ENCODE data around the gene BICRAL.

BICRAL gene

DNA sequence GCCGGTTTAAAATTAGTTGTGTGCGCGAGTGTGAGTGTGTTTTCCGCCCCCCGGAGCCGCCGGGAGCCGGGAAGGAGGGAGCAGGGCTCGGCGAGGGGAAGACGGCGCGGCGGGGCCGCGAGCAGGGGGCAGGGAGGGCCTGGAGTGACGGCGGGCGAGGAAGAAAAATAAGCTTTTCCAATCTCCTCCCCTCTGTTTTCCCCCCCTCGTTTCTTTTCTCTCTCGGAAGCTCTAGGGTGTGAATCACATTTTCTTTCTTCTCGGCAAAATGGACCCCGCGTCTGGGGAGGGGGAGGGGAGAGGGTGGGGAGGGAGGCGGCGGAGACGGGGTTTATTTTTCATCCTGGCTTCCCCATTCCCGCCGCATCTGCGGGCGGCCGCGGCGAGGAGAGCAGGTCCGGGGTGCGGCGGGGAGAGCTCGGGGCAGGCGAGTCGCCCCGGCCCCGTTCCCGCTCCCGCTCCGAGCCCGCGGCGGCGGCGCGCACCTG, 881 bp downstream of the BICRAL start:
- ChIA-PET POLR2A (interaction anchor here (0.7 to 3.4 kb wide), 9 partner anchors 12 to 218 kb away, joined by 3 to 26 read pairs (median 4); partner anchors contain the start of genes RPL7L1 and TBCC), CTCF (interaction anchor here (1.2 kb wide), 1 partner anchor 121 kb away, joined by 4 read pairs; no protein-coding TSS in a partner anchor)
- DNase-seq (ENCODE audit: low read depth, low spot score): peak; percentile 58
- peak overlapping the region; percentile 76 for H3K4me3 ChIP-seq (ENCODE audit: low read depth, low read length)
- TF ChIP-seq, protein P1, sequence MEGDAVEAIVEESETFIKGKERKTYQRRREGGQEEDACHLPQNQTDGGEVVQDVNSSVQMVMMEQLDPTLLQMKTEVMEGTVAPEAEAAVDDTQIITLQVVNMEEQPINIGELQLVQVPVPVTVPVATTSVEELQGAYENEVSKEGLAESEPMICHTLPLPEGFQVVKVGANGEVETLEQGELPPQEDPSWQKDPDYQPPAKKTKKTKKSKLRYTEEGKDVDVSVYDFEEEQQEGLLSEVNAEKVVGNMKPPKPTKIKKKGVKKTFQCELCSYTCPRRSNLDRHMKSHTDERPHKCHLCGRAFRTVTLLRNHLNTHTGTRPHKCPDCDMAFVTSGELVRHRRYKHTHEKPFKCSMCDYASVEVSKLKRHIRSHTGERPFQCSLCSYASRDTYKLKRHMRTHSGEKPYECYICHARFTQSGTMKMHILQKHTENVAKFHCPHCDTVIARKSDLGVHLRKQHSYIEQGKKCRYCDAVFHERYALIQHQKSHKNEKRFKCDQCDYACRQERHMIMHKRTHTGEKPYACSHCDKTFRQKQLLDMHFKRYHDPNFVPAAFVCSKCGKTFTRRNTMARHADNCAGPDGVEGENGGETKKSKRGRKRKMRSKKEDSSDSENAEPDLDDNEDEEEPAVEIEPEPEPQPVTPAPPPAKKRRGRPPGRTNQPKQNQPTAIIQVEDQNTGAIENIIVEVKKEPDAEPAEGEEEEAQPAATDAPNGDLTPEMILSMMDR (IDR thresholded peaks at IDR 0.05; ENCODE audit: insufficient read depth, low read length, missing control alignments): no peak

DNA sequence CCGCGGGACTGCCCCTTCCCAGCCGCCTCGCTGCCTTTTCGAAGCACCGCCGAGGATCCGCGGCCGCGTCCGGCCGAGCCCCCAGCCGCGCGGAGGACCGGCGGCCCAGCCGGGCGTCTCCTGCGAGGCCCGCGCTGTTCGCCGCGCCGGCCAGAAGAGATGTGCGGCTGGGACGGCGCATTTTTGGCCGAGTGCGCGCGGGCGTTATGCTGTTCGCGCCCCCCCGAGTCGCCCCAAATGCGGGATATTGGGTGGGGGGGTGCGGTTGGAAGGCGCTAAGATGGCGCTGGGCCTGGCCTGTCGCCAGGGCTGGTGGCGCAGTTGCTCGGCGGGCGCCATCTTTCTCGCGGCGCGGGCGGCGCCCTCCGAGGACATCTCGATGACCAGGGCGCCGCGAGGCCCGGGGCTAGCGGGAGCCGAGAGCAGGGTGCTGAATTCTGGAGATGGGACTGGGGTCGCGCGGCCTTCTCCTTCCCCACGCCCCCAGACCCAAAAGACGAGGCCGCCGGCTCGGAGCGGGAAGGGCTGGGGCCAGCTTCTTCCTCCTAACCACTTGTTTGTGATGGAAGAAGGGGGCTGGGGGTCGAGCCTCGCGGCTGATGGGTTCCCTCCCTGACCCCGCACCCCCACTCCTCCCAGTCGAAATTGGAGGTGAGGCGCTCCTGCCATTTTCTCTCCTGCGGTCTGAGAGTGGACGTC, 1.5 kb downstream of the BICRAL start:
- H3K4me3 ChIP-seq (ENCODE audit: low read depth, low read length): peak overlapping the region; percentile 76
- CTCF ChIA-PET: interaction anchor here (1.2 kb wide), 1 partner anchor 121 kb away, joined by 4 read pairs; no protein-coding TSS in a partner anchor
- POLR2A ChIA-PET: interaction anchor here (0.7 to 3.4 kb wide), 7 partner anchors 13 to 91 kb away, joined by 3 to 26 read pairs (median 4); partner anchors contain the start of gene TBCC
- TF ChIP-seq, protein P1 (IDR thresholded peaks at IDR 0.05; ENCODE audit: insufficient read depth, low read length, missing control alignments): no peak
- DNase-seq (ENCODE audit: low read depth, low spot score): no peak

- H3K4me3 ChIP-seq (ENCODE audit: low read depth, low read length): peak overlapping the region; percentile 76
- TF ChIP-seq, protein P1 (IDR thresholded peaks at IDR 0.05; ENCODE audit: insufficient read depth, low read length, missing control alignments): no peak
- ChIA-PET POLR2A (interaction anchor here (0.6 kb wide), 1 partner anchor 79 kb away, joined by 3 read pairs; no protein-coding TSS in a partner anchor), CTCF (interaction anchor here (0.6 kb wide), 1 partner anchor 57 kb away, joined by 3 read pairs; no protein-coding TSS in a partner anchor)
- DNase-seq (ENCODE audit: low read depth, low spot score): no peak
Measured at GRCh38 chr6:42783876-42784642, 2.2 kb downstream of the BICRAL start.

DNA sequence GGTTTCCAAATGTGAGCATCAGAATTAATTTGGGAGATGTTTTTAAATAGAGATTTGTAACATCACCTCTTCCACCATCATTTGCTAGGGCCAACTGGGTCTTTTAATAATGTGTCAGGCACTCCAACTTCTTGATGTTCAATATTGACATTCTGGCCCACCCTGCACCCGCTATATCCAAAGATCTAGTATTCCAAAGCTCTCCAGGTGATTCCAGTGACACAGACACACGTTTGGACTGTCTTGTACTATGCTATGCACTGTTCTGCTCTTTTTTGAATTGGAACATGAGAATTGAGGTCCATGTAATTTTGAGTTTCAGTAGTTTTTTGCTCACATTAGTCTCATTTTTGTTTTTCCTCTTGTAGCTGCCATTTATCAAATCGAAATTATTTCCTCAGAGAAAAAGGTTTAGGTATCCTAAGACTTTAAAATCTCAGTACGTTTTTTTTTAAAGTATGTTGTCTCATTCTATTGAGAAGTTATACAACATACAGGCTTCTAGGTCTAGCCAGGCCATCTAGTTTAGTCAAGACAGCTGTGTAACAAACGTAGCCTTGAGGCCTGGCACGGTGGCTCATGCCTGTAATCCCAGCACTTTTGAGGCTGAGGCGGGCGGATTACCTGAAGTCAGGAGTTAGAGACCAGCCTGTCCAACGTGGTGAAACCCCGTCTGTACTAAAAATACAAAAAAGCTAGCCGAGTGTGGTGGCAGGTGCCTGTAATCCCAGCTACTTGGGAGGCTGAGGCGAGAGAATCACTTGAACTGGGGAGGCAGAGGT, 3.1 kb downstream of the BICRAL start:
- DNase-seq (ENCODE audit: low read depth, low spot score): no peak
- ChIA-PET POLR2A (interaction anchor here (0.5 to 0.8 kb wide), 3 partner anchors 39 to 89 kb away, joined by 3 to 4 read pairs (median 4); partner anchors contain the start of gene TBCC), CTCF (interaction anchor here (0.6 to 1.7 kb wide), 2 partner anchors 33 to 58 kb away, joined by 3 to 4 read pairs; no protein-coding TSS in a partner anchor)
- H3K4me3 ChIP-seq (ENCODE audit: low read depth, low read length): peak overlapping the region; percentile 76
- TF ChIP-seq, protein P1 (IDR thresholded peaks at IDR 0.05; ENCODE audit: insufficient read depth, low read length, missing control alignments): no peak

DNA sequence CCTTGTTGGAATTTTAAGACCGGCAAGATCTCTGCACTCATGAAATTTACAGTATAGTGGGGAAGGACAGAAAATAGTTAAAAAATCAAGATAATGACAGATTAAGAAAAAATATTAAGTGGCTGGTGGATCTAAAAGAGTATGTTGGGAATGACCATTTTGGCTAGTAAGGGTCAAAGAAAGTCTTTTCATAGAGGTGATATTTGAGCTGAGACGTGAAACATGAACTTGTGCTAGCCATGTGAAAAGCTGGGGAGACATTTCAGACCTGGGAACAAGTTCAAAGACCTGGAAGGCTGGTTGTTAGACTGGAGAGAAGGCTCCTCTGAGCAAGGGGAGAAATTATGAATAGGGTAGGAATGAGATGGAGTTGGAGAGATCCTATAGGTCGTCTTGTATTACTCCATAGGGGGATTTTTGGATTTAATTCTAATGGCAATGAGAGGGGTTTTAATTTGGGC, 4.7 kb downstream of the BICRAL start:
- CTCF ChIA-PET: interaction anchor here (1.0 to 1.7 kb wide), 2 partner anchors 32 to 60 kb away, joined by 4 read pairs; no protein-coding TSS in a partner anchor
- TF ChIP-seq, protein P1 (IDR thresholded peaks at IDR 0.05; ENCODE audit: insufficient read depth, low read length, missing control alignments): no peak
- DNase-seq (ENCODE audit: low read depth, low spot score): no peak
- H3K4me3 ChIP-seq (ENCODE audit: low read depth, low read length): no peak overlapping the region
- POLR2A ChIA-PET: interaction anchor here (0.5 kb wide), 1 partner anchor 40 kb away, joined by 3 read pairs; no protein-coding TSS in a partner anchor
